ENCODE measurements around the gene ACCSL.

Gene ACCSL

GRCh38 chr11:44033856-44034255 lies 13.9 kb upstream of the ACCSL start:
- no peak for TF ChIP-seq CTCF (IDR thresholded peaks at IDR 0.05; ENCODE audit: low read depth, low read length)
- Histone ChIP-seq H3K27me3 (ENCODE audit: insufficient read depth, low read depth, severe bottlenecking) (no peaks in the 10 kb centered on the region), H3K4me3 (ENCODE audit: low read depth, low read length) (no peak overlapping the region), H3K27ac (no peak overlapping the region), H3K9me3 (ENCODE audit: severe bottlenecking) (no peaks in the 10 kb centered on the region), H3K36me3 (no peaks in the 10 kb centered on the region)
- DNase-seq = no peak

GRCh38 chr11:44034639-44035038 lies 13.1 kb upstream of the ACCSL start:
- DNase-seq = no peak
- TF ChIP-seq CTCF (IDR thresholded peaks at IDR 0.05; ENCODE audit: low read depth, low read length) = no peak

GRCh38 chr11:44036811-44037657 lies 10.7 kb upstream of the ACCSL start:
- Histone ChIP-seq H3K9me3 (ENCODE audit: severe bottlenecking) (peaks cover 10% of the 10 kb centered on the region), H3K27ac (no peak overlapping the region), H3K36me3 (no peaks in the 10 kb centered on the region), H3K27me3 (ENCODE audit: insufficient read depth, low read depth, severe bottlenecking) (no peaks in the 10 kb centered on the region), H3K4me3 (ENCODE audit: low read depth, low read length) (no peak overlapping the region)
- TF ChIP-seq CTCF (IDR thresholded peaks at IDR 0.05; ENCODE audit: low read depth, low read length) = peak; percentile 84
- DNase-seq = peak; percentile 84

More at GRCh38 chr11:44034639-44035038, 13.1 kb upstream of the ACCSL start:
- no peaks in the 10 kb centered on the region for H3K9me3 ChIP-seq (ENCODE audit: severe bottlenecking)
- no peak overlapping the region for H3K4me3 ChIP-seq (ENCODE audit: low read depth, low read length)
- no peaks in the 10 kb centered on the region for H3K36me3 ChIP-seq
- H3K27ac ChIP-seq = no peak overlapping the region
- H3K27me3 ChIP-seq (ENCODE audit: insufficient read depth, low read depth, severe bottlenecking) = no peaks in the 10 kb centered on the region

GRCh38 chr11:44037658-44037998 lies 10.2 kb upstream of the ACCSL start:
- no peak overlapping the region for H3K27ac ChIP-seq
- H3K27me3 ChIP-seq (ENCODE audit: insufficient read depth, low read depth, severe bottlenecking) = no peaks in the 10 kb centered on the region
- H3K36me3 ChIP-seq = no peaks in the 10 kb centered on the region
- TF ChIP-seq CTCF (IDR thresholded peaks at IDR 0.05; ENCODE audit: low read depth, low read length) = no peak
- H3K9me3 ChIP-seq (ENCODE audit: severe bottlenecking) = peaks cover 10% of the 10 kb centered on the region
- DNase-seq = no peak
- H3K4me3 ChIP-seq (ENCODE audit: low read depth, low read length) = no peak overlapping the region

- H3K27ac ChIP-seq = no peak overlapping the region
- DNase-seq = no peak
- peaks cover 10% of the 10 kb centered on the region for H3K9me3 ChIP-seq (ENCODE audit: severe bottlenecking)
- H3K27me3 ChIP-seq (ENCODE audit: insufficient read depth, low read depth, severe bottlenecking) = no peaks in the 10 kb centered on the region
- no peak overlapping the region for H3K4me3 ChIP-seq (ENCODE audit: low read depth, low read length)
- TF ChIP-seq CTCF (IDR thresholded peaks at IDR 0.05; ENCODE audit: low read depth, low read length) = no peak
- no peaks in the 10 kb centered on the region for H3K36me3 ChIP-seq
Observed at GRCh38 chr11:44043157-44043556, 4.6 kb upstream of the ACCSL start.

- Histone ChIP-seq H3K4me3 (ENCODE audit: low read depth, low read length) (no peak overlapping the region), H3K9me3 (ENCODE audit: severe bottlenecking) (peaks cover 6% of the 10 kb centered on the region), H3K36me3 (no peaks in the 10 kb centered on the region), H3K27me3 (ENCODE audit: insufficient read depth, low read depth, severe bottlenecking) (no peaks in the 10 kb centered on the region), H3K27ac (no peak overlapping the region)
- no peak for DNase-seq
- TF ChIP-seq CTCF (IDR thresholded peaks at IDR 0.05; ENCODE audit: low read depth, low read length) = no peak
Observed at GRCh38 chr11:44046182-44046581, 1.6 kb upstream of the ACCSL start.

Data from WERI-Rb-1 (cell line).